Measurements from ENCODE around the gene EZH1. TPM values are rescaled to one million over a fixed set of nuclear protein-coding genes. Genes with fewer than 3 reads are reported as not detected.

EZH1 gene
- total and polyA plus RNA-seq, 10 of the 15 experiments (the other 5 are each of a cell fraction or from before 2014, with no cell fraction given) = 6.1 to 43.3 (median 16.8) TPM

DNA sequence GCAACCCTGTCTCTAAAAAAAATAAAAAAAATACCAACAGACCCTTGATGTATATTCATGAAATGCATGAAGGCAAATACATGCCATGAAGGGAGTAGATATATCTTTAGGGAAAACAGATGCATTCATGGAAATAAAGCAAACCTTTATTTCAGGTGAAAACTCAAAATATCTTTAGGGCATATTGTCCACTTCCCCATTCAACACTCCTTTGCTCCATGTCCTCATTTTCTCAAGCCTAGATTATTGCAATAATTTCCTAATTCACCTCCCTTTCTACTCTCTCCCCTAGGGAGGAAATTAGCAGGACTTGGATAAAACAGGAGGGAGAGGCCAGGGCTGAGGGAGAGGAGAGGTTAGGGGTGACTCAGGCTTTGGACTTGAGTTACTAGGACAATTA lies 22.7 kb upstream of the EZH1 start (continued):
- TF ChIP-seq, protein P1, sequence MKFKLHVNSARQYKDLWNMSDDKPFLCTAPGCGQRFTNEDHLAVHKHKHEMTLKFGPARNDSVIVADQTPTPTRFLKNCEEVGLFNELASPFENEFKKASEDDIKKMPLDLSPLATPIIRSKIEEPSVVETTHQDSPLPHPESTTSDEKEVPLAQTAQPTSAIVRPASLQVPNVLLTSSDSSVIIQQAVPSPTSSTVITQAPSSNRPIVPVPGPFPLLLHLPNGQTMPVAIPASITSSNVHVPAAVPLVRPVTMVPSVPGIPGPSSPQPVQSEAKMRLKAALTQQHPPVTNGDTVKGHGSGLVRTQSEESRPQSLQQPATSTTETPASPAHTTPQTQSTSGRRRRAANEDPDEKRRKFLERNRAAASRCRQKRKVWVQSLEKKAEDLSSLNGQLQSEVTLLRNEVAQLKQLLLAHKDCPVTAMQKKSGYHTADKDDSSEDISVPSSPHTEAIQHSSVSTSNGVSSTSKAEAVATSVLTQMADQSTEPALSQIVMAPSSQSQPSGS (IDR thresholded peaks at IDR 0.05; ENCODE audit: low read length) = no peak
- TF ChIP-seq CBFB (IDR thresholded peaks at IDR 0.05; ENCODE audit: low read depth) (no peak), E2F8 (IDR thresholded peaks at IDR 0.05; ENCODE audit: low read depth, partially characterized antibody) (no peak), MTA3 (IDR thresholded peaks at IDR 0.05; ENCODE audit: borderline replicate concordance, low read length) (no peak), CBX3 (IDR thresholded peaks at IDR 0.05; ENCODE audit: borderline replicate concordance, low read depth) (no peak), ZNF24 (IDR thresholded peaks at IDR 0.05) (no peak), ESRRA (IDR thresholded peaks at IDR 0.05; ENCODE audit: low read length) (no peak)

GRCh38 chr17:42766124-42766523 lies 21.3 kb upstream of the EZH1 start:
- DNase-seq (ENCODE audit: low read depth, low spot score) (no peak), FAIRE-seq (no peak), ATAC-seq (no peak)
- H3K9ac ChIP-seq (ENCODE audit: control insufficient read depth, insufficient read depth, low read length) = no peak overlapping the region
- no peak overlapping the region for H2AFZ ChIP-seq (ENCODE audit: control insufficient read depth, low read depth, low read length)
- H3K4me1 ChIP-seq (ENCODE audit: control insufficient read depth, insufficient read depth, low read length) = peaks cover 4% of the 10 kb centered on the region
- H4K20me1 ChIP-seq (ENCODE audit: control insufficient read depth, insufficient read depth) = no peaks in the 10 kb centered on the region
- no TSS peak for BruUV-seq (replicated peaks)
- H3K27me3 ChIP-seq (replicated peaks in 1 of 2; ENCODE audit: control insufficient read depth in 2 of 2, insufficient read depth in 2 of 2, low read length in 1 of 2) = no peaks in the 10 kb centered on the region
- no peak overlapping the region for H3K4me3 ChIP-seq
- in situ Hi-C loops (cut with MboI) (loop anchor here (10.0 kb wide), 1 partner anchor 191 kb away; the partner anchor contains the start of gene PSMC3IP), intact Hi-C loops (cut with micrococcal nuclease; ENCODE audit: unreplicated experiment) (no loop called here)
- H3K27ac ChIP-seq (ENCODE audit: control insufficient read depth, insufficient read depth) = no peak overlapping the region
- no peaks in the 10 kb centered on the region for H3K36me3 ChIP-seq (ENCODE audit: control insufficient read depth in 2 of 2, insufficient read depth in 2 of 2, low read length in 1 of 2)
- ChIA-PET SMC1A (ENCODE audit: uncharacterized antibody, unreplicated experiment) (interaction anchor here (0.9 to 1.3 kb wide), 3 partner anchors 16 to 188 kb away, joined by 3 to 4 read pairs (median 3); no protein-coding TSS in a partner anchor), CTCF (interaction anchor here (1.2 kb wide), 1 partner anchor 217 kb away, joined by 5 read pairs; no protein-coding TSS in a partner anchor), RAD21 (ENCODE audit: unreplicated experiment) (no interaction called here), POLR2A (interaction anchor here (0.6 to 0.7 kb wide), 2 partner anchors 238 to 252 kb away, joined by 3 to 4 read pairs; no protein-coding TSS in a partner anchor)
- WGBS (ENCODE audit: insufficient coverage, insufficient replicate concordance, low lambda C conversion rate, missing lambda C conversion rate) = 43% methylated on average over 3 of the region's 6 CpGs
- no peaks in the 10 kb centered on the region for H3K79me2 ChIP-seq (ENCODE audit: control insufficient read depth, insufficient read depth, low read length)
- no peak overlapping the region for H3K4me2 ChIP-seq (ENCODE audit: control insufficient read depth, insufficient read depth)
- TF ChIP-seq MXI1 (IDR thresholded peaks at IDR 0.05; ENCODE audit: low read depth, low read length) = no peak
- TF ChIP-seq, protein P2, sequence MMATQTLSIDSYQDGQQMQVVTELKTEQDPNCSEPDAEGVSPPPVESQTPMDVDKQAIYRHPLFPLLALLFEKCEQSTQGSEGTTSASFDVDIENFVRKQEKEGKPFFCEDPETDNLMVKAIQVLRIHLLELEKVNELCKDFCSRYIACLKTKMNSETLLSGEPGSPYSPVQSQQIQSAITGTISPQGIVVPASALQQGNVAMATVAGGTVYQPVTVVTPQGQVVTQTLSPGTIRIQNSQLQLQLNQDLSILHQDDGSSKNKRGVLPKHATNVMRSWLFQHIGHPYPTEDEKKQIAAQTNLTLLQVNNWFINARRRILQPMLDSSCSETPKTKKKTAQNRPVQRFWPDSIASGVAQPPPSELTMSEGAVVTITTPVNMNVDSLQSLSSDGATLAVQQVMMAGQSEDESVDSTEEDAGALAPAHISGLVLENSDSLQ (IDR thresholded peaks at IDR 0.05) = no peak
- no peak for TF ChIP-seq CREM (IDR thresholded peaks at IDR 0.05; ENCODE audit: low read depth)
- TF ChIP-seq BCL11A (IDR thresholded peaks at IDR 0.05; ENCODE audit: low read depth, low read length) = no peak
- no peaks in the 10 kb centered on the region for H3K9me3 ChIP-seq (replicated peaks; ENCODE audit: control insufficient read depth, insufficient read depth, low read length)

Data from GM12878 (cell line).